PFSK-1 (cell line): ENCODE data around the gene C4orf54.

Experiments
- POLR2AphosphoS5 ChIP-seq: IDR thresholded peaks from 2 replicates; pipeline ENCODE4 v1.6.1; 2012; ENCODE audit warnings: low read depth, mild to moderate bottlenecking, control low read depth, low read length, moderate library complexity
- REST ChIP-seq, 2 experiments: IDR thresholded peaks; 2 replicates each; pipeline versions ENCODE4 v1.6.1 to v1.8.0; 2011 to 2012; ENCODE audit warnings: low read depth in 2 of 2, low read length in 2 of 2, control low read depth in 1 of 2, inconsistent platforms in 1 of 2, mild to moderate bottlenecking in 1 of 2, moderate library complexity in 1 of 2; ENCODE audit not compliant: insufficient read depth in 1 of 2
- SIN3A ChIP-seq: IDR thresholded peaks from 2 replicates; pipeline ENCODE4 v1.6.1; 2012; ENCODE audit warnings: mild to moderate bottlenecking, low read length, moderate library complexity, borderline replicate concordance; ENCODE audit not compliant: insufficient read depth

GRCh38 chr4:99612704-99613103 is 44.9 kb downstream of the C4orf54 start:
- TF ChIP-seq POLR2AphosphoS5 (no peak), REST (IDR thresholded peaks at IDR 0.05; ENCODE audit: insufficient read depth in 1 of 2, low read depth in 2 of 2, low read length in 2 of 2) (no peak), SIN3A (no peak)
